Sigmoid colon (tissue), 4 donors: ENCODE results near the gene SUGP2.

ENCODE experiments used
- CTCF ChIP-seq, 4 experiments: fragments of 450-650 bp in 3 of 4; fragments of 200-600 bp in 1 of 4; IDR thresholded peaks; one replicate each; pipeline ENCODE4 v1.5.1; 2016 to 2019; ENCODE audit warnings: antibody characterized with exemption in 4 of 4, mild to moderate bottlenecking in 3 of 4, moderate library complexity in 2 of 4
- EP300 ChIP-seq, 4 donors: sonication (generic); formaldehyde crosslinking; IDR thresholded peaks; one replicate each; pipeline ENCODE4 v1.6.1; 2017; ENCODE audit warnings: antibody characterized with exemption in 4 of 4

- TF ChIP-seq CTCF (IDR thresholded peaks at IDR 0.05) (no peak), EP300 (IDR thresholded peaks at IDR 0.05) (no peak)
Observed at GRCh38 chr19:18954094-18954493, 79.2 kb downstream of the SUGP2 start.
